Measurements from ENCODE around the gene ZNF335.

ZNF335 gene

GRCh38 chr20:45949542-45950329, 22.3 kb downstream of the ZNF335 start:
- no peak for DNase-seq

- no peak for DNase-seq
Measured at GRCh38 chr20:45948742-45949541, 23.1 kb downstream of the ZNF335 start.

GRCh38 chr20:45948261-45948733, 23.7 kb downstream of the ZNF335 start:
- DNase-seq = no peak

GRCh38 chr20:45947110-45947866, 24.7 kb downstream of the ZNF335 start:
- DNase-seq = no peak

GRCh38 chr20:45946149-45946970, 25.6 kb downstream of the ZNF335 start:
- DNase-seq = no peak

- DNase-seq = no peak
Measured at GRCh38 chr20:45945678-45946148, 26.3 kb downstream of the ZNF335 start.

GRCh38 chr20:45944965-45945677, 26.9 kb downstream of the ZNF335 start:
- DNase-seq = no peak

DNA sequence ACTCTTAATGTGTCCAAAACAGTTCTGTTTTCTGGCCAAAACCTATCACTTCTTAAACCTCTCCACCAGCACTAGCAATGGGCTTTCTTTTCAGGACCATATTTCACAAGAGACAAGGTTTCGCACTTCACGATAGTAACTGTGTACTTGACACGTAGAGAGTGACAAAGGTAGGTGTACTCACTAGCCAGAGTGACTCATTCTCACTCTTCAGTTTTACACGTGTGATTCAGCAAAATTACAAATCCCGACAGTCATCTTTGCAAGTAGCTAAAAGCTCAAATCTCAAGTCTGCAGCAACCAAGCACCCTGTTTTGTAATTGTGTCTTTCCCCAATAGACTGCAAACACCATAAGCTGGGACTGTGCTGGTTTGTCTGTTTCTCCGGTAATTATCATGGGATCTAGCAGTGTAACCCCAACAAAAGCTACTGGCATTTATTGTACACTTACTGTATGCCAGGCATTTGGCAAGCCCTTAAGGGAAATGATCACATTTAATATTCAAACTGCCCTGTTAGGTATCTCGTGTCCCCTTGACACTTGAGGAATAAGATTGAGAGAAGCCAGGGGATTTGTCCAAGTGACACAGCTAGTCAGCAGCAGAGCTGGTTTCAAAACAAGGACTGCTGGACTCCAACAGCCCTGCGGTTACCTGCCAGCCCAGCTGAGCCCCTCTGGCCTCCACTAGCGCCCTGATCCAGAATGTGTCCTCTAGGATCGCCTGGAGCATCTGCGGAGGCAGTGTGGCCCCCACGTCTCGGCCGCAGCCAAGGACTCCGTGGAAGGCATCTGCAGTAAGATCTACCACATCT, 27.6 kb downstream of the ZNF335 start:
- DNase-seq = no peak

DNA sequence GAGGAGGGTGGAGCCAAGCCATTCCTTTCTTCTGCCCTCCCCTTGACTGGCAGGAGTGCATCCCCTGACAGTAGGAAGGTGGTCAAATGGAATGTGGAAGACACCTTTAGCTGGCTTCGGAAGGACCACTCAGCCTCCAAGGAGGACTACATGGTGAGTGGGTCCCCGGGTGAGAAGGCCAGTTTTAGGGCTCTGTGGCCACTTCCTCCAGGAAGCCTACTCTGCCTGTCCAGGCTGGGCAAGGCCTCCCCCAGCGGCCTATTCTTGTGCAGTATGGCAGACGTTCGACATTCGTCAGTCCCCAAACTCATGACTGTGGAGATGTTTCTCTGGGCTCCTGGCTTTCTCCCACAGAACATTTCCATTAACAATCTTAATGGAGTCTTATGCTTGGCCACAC, 28.4 kb downstream of the ZNF335 start:
- no peak for DNase-seq

DNA sequence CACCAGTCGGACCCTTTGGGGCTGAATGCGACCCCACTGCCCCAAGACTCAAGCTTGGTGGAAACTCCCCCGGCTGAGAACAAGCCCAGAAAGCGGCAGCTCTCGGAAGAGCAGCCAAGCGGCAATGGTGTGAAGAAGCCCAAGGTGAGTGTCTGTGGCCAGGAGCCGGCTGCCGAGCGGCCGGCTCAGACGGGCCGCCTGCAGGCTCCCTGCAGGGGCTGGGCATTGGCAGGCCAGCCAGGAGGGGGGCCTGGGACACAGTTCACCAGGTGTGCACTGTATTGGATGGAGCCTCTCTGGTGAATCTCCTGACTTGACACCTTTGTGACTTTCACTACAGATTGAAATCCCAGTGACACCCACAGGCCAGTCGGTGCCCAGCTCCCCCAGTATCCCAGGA, 31.5 kb downstream of the ZNF335 start:
- no peak for DNase-seq

DNA sequence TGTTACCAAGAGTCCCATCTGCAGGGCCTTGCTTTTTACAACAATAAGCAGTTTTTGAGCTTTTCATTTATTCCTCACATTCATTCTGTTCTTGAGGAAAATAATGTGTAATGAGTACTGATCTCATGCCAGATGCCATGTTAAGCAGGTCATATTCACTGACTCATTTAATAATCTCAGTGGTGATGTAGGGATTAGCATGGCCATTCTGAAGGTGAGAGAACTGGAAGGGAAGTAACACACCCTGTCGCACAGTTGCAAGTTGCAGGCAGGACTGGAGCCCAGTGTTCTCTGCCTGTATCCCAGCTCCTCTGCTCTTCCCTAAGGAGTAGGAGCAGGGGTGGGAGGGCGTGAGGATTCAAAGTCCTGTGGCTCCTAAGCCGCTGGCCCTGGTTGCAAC, 31.9 kb downstream of the ZNF335 start:
- no peak for DNase-seq

DNA sequence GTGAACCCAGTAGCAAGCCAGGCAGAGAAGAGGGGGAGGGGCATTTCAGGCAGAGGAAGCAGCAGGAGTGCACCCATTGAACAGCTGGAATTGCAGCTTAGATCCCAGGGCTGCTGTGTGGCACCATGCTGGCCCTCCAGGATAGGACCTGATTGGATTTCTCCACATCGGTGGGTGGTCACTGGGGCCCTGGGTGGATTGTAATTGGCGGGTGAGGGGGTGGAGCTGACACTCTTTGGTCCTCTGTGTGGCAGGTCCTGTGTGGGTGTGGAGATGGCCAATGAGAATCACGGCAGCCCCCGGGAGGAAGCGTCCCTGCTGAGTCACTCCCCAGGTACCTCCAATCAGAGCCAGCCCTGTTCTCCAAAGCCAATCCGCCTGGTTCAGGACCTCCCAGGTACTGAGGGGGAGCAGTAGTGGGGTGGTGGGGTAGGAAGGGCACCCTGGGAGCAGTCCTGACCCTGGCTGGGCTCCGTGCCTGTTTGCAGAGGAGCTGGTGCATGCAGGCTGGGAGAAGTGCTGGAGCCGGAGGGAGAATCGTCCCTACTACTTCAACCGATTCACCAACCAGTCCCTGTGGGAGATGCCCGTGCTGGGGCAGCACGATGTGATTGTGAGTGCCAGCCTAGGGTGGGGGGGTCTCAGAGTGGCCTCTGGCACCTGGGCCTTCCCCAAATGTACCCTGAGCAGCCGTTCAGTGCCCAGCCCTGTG, 33.1 kb downstream of the ZNF335 start:
- no peak for DNase-seq

DNA sequence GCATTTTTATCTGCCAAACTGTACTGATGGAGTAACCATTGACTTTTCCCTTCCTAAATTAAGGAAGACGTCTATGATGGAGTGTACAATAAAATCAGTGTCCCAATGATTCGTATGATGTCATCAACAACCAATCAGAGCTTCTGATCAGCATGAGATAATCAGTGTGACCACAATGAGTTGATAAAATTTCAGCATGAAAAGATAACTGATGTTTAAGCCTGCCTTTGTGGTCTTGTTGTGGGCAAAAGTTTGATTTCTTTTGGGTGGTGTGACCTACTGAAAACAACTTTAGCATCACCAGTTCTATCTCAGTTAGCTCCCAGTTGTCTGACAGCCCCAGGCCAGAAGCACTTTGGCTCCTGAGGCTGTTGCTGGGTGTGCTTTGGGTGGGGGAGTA, 34.2 kb downstream of the ZNF335 start:
- DNase-seq = no peak

DNA sequence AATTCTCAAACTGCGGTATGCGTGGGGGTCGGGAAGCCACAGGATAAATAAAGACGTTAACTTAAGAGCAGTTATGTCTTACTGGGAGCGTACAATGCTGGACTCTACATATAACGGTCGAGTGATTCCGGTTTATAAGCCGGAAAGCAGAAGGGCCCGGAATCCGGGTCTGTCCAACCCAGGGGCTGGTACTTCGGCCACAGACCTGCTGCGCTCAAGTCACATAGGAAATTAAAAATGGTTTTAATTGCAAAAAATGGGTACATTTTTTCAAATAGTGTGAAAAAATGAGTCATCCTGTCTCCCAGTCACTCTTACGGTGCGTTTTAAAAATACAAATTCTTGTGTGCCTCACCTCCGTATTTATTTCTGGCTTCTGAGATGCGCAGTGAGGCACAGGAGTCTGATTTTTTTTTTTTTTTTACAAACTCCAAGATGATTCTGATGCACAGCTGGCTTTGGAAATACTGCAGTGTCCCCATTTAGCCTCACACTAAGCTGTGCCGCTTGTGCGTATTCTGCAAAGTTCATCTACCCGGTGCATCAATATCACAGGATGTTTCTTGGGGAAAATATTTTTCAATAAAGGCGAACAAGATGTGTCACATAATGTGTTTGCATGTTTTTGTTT, 36.5 kb downstream of the ZNF335 start:
- no peak for DNase-seq

DNA sequence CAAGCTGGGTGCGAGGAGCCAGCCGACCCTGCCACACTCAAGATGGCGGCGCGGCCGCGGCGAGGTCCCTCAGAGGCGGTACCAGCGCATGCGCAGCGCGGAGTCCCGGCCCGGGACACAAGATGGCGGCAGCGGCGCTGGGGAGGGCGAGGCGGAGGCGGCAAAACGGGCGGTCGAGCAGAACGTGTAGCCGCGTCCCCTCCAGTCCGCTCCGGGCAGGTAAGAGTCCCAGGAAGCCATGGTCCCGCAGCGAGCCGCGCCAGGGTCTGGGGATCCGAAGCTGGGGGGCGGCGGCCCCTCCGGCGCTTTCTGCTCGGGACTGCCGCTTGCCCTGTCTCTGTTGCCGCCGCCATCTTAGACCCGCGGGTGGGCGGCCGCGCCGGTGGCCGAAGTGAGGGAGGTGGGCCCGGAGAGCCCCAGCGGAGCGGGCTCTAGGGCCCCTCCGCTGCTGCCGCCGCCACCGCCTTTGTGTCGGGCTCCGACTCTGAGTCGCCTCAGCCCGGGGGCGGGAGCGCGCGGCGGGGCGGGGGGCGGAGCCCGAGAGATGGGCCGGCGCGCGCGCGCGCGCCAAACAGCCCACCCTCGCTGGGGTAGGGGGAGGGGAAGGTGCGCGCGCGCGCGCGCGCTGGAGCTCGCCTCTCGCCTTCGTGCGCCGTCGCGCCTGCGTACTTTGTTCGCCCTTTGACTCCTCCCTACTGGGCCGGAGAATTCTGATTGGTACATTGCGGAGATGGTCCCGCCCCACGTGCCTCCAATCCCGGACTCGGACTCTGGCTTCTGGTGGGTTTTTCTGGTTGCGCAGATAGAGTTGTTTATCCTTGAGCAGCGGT, 37.2 kb downstream of the ZNF335 start, which contains the start of gene PCIF1:
TSS of gene PCIF1 (plus strand) at position 98 of the 830 bp plus-strand sequence. CDS start 4,317 bp downstream, outside the sequence.
- peak; percentile 98 for DNase-seq

DNA sequence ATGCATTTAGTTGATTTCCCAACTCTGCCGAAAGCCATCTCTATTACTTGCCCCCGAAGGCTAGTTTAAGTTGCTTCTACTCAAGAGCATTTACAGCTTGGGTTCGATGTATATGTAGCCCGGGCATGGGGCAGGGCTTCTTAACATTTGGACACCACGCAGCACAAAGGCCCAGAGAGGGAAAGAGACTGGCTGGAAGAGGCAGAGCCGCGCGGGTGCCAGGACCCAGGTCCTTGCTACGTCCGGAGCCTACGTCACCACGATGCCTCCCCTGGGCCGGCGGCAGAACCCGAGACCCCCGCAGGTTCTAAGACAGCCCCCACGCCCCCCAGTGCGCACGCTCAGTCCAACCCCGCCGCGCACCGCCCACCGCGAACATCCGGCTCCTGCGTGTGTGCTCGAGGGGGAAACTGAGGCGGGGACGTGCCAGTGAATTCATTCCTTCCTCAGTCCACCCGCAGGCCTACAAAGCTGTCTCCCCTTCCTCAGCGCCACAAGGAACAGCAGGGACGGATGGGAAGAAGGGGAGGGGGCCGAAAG, 37.9 kb downstream of the ZNF335 start:
- no peak for DNase-seq

DNA sequence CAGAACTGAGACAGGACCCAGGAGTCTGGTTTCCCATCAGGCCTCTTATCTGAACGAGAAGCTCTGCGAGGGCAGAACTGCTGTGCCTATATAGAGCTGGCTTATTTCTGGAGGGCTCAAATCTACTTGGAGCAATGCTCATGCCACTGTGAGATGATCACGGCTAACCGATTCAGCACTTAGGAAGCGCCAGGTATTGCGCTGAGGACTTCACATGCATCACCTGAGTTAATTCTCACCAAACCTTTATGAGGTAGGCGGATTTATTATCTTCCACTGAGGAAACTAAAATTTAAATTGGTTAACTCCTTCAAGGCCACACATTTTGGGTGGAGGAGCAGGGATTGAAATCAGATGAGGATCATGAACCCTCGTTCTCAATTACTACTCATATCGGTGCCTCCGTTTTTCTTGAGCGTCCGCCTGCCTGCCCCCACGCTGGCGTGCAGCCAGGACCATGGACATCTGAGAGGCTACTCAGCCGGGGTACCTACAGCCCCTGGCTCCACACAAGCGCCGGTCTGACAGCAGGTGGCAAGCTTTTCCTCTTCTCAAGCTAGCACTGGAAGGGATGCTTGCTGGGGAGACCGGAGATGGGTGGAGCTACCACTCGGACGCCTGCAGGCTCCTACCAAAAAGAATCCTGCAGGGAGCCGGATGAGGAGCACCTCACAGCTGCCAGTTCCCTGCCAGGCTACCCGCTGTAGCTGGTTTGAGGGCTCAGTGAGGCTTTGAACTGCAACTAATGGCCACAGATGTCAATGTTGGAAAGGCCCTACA, 38.5 kb downstream of the ZNF335 start:
- peak; percentile 48 for DNase-seq
